Activated B cell treated with CpG ODN at 0.5 μM for 24 hours (primary cell): ENCODE measurements around the gene S100A11. TPM values are rescaled to one million over a fixed set of nuclear protein-coding genes. Genes with fewer than 3 reads are reported as not detected.

Source experiments
- ATAC-seq: fragments of 200-7000 bp; cut with Tn5 transposase; one replicate; pipeline ENCODE4 v1.10.0; 2021; ENCODE audit warnings: low read depth, mild to moderate bottlenecking, moderate library complexity
- CTCF ChIA-PET: fragments of 350-600 bp; sonication (Branson Sonifier 250); formaldehyde crosslinking; loops from one replicate; lab custom pipeline; 2021; ENCODE audit warnings: antibody characterized with exemption; lab: Charles Lee
- POLR2A ChIA-PET: fragments of 350-600 bp; sonication (Branson Sonifier 250); formaldehyde crosslinking; loops from one replicate; lab custom pipeline; 2021; ENCODE audit warnings: antibody characterized with exemption; lab: Charles Lee
- DNase-seq: peaks from one replicate; pipeline ENCODE4 v3.0.0; 2022
- H3K27ac Mint-ChIP-seq: one replicate; pipeline ENCODE4 v1.8.0; 2020; ENCODE audit warnings: mixed read lengths
- H3K27me3 Mint-ChIP-seq: one replicate; pipeline ENCODE4 v1.8.0; 2021; ENCODE audit warnings: mixed read lengths
- H3K36me3 Mint-ChIP-seq: one replicate; pipeline ENCODE4 v1.8.0; 2021; ENCODE audit warnings: low read depth, mixed read lengths
- H3K4me1 Mint-ChIP-seq: one replicate; pipeline ENCODE4 v1.8.0; 2021; ENCODE audit warnings: mixed read lengths
- H3K4me3 Mint-ChIP-seq: one replicate; pipeline ENCODE4 v1.8.0; 2020; ENCODE audit warnings: mild to moderate bottlenecking, mixed read lengths
- H3K9me3 Mint-ChIP-seq: one replicate; pipeline ENCODE4 v1.8.0; 2020; ENCODE audit warnings: mixed read lengths
- intact Hi-C: fragments of 100-400 bp; cut with micrococcal nuclease; formaldehyde crosslinking; loops from one replicate; pipeline ENCODE4 v1.15.1; 2024
- total RNA-seq: library from RNA; stranded (reverse); gene quantifications from 2 replicates; pipeline ENCODE4 v1.2.3, GENCODE V29; 2022
- TF ChIP-seq, protein P1 (sequence below): fragments of 200-600 bp; IDR thresholded peaks from one replicate; pipeline ENCODE4 v1.8.0; 2022; ENCODE audit warnings: antibody characterized with exemption, mild to moderate bottlenecking

The S100A11 gene
- total RNA-seq, 1 donor from 2014 or later: 65.6 TPM

DNA sequence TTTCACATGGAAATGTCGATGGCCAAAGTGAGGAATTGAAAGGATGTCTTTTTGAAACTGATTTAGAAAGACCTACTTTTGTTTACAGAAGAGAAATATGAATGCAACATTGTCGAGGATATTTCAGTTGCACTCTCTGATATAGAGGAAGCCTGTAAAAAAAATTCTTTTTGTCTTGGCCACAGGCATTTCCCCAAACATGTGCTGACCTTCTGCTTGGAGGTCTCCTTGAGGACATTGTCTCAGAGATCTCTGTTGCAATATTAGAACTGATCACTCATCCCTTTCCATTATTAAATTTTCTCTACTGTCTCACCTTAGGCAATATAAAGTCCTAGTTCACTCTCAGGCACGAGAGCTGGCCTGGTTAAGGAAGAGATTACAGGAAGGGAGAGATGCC, 16.0 kb downstream of the S100A11 start:
- Mint-ChIP-seq H3K27ac (no peak overlapping the region), H3K4me3 (no peak overlapping the region), H3K9me3 (no peaks in the 10 kb centered on the region), H3K4me1 (no peaks in the 10 kb centered on the region), H3K27me3 (peaks cover 13% of the 10 kb centered on the region), H3K36me3 (no peaks in the 10 kb centered on the region)
- no peak for ATAC-seq
- TF ChIP-seq, protein P1, sequence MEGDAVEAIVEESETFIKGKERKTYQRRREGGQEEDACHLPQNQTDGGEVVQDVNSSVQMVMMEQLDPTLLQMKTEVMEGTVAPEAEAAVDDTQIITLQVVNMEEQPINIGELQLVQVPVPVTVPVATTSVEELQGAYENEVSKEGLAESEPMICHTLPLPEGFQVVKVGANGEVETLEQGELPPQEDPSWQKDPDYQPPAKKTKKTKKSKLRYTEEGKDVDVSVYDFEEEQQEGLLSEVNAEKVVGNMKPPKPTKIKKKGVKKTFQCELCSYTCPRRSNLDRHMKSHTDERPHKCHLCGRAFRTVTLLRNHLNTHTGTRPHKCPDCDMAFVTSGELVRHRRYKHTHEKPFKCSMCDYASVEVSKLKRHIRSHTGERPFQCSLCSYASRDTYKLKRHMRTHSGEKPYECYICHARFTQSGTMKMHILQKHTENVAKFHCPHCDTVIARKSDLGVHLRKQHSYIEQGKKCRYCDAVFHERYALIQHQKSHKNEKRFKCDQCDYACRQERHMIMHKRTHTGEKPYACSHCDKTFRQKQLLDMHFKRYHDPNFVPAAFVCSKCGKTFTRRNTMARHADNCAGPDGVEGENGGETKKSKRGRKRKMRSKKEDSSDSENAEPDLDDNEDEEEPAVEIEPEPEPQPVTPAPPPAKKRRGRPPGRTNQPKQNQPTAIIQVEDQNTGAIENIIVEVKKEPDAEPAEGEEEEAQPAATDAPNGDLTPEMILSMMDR: no peak
- no peak for DNase-seq
- intact Hi-C loops: no loop called here
- ChIA-PET CTCF (no interaction called here), POLR2A (no interaction called here)

DNA sequence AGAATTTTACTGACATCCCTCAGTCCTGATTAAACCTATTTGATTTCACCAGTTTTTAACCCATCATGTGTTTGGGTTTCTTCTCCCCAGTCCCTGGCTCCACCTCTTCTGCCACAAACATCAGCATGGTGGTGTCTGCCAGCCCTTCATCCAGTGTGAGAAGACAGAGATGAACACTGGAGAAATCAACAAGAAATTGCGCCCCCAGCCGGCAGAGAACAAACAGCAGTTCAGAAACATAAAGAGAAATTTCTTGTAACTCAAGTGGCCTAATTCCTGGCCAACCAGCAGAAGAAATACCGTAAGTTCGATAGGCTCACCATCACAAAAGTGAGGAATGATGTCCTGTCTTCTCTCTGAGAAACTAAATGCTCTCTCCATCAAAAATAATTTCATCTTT, 18.3 kb downstream of the S100A11 start:
- ATAC-seq (no peak), DNase-seq (no peak)
- TF ChIP-seq, protein P1: no peak
- H3K9me3 Mint-ChIP-seq: no peaks in the 10 kb centered on the region
- intact Hi-C loops: no loop called here
- H3K27me3 Mint-ChIP-seq: peaks cover 28% of the 10 kb centered on the region
- no peak overlapping the region for H3K4me3 Mint-ChIP-seq
- ChIA-PET POLR2A (no interaction called here), CTCF (interaction anchor here (0.9 kb wide), 1 partner anchor 9 kb away, joined by 4 read pairs; no protein-coding TSS in a partner anchor)
- no peaks in the 10 kb centered on the region for H3K36me3 Mint-ChIP-seq
- H3K27ac Mint-ChIP-seq: no peak overlapping the region
- H3K4me1 Mint-ChIP-seq: no peaks in the 10 kb centered on the region

DNA sequence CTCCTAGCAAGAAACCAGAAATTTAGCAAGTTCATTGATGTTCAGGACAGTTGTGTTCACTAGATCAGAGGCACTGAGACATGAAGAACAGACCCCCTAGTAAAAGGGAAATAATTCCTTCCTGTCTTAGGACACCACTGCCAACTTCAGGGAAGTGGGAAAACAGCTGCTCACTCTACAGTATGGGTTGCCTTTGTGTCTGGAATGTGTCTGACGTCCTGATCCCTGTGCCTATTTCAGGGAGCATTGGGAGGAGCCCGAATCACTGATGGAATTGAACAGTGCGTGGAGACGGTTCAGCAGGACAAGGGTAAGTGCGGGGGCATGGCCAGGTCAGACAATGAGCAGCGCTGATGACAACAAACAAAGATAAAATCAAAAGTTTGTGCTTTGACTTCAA, 21.0 kb downstream of the S100A11 start:
- intact Hi-C loops: no loop called here

DNA sequence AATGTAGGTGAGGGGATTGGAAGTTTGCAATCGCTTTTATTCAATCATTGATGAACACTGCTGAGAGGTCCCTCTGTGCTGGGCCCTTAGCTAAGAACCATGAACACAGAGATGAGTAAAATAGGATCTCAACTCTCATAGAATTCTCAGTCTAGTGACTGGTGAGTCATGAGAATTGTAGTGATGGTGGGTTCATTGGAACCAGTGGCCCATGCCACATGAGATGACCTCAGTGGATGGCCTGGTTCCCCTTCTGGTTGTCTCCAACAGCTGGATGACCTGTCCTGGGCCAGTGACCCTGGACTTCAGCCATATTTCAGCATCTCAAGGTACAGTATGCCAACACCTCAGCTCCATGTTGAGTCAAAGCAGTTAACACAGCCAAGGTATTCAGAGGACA, 21.9 kb downstream of the S100A11 start:
- no peaks in the 10 kb centered on the region for H3K4me1 Mint-ChIP-seq
- intact Hi-C loops: no loop called here
- TF ChIP-seq, protein P1: no peak
- no peaks in the 10 kb centered on the region for H3K36me3 Mint-ChIP-seq
- ATAC-seq (no peak), DNase-seq (no peak)
- H3K27ac Mint-ChIP-seq: no peak overlapping the region
- ChIA-PET CTCF (interaction anchor here (0.8 to 3.4 kb wide), 4 partner anchors 13 to 81 kb away, joined by 3 to 17 read pairs (median 12); no protein-coding TSS in a partner anchor), POLR2A (no interaction called here)
- H3K27me3 Mint-ChIP-seq: peaks cover 24% of the 10 kb centered on the region
- no peak overlapping the region for H3K4me3 Mint-ChIP-seq
- H3K9me3 Mint-ChIP-seq: no peaks in the 10 kb centered on the region

More for the DNA sequence above, 21.0 kb downstream of the S100A11 start:
- CTCF ChIA-PET: interaction anchor here (0.8 to 3.4 kb wide), 5 partner anchors 14 to 82 kb away, joined by 3 to 17 read pairs (median 10); no protein-coding TSS in a partner anchor
- no peaks in the 10 kb centered on the region for H3K4me1 Mint-ChIP-seq
- peaks cover 27% of the 10 kb centered on the region for H3K27me3 Mint-ChIP-seq
- POLR2A ChIA-PET: no interaction called here
- no peaks in the 10 kb centered on the region for H3K36me3 Mint-ChIP-seq
- no peak overlapping the region for H3K4me3 Mint-ChIP-seq
- TF ChIP-seq, protein P1: no peak
- H3K27ac Mint-ChIP-seq: no peak overlapping the region
- H3K9me3 Mint-ChIP-seq: no peaks in the 10 kb centered on the region
- no peak for ATAC-seq
- no peak for DNase-seq

DNA sequence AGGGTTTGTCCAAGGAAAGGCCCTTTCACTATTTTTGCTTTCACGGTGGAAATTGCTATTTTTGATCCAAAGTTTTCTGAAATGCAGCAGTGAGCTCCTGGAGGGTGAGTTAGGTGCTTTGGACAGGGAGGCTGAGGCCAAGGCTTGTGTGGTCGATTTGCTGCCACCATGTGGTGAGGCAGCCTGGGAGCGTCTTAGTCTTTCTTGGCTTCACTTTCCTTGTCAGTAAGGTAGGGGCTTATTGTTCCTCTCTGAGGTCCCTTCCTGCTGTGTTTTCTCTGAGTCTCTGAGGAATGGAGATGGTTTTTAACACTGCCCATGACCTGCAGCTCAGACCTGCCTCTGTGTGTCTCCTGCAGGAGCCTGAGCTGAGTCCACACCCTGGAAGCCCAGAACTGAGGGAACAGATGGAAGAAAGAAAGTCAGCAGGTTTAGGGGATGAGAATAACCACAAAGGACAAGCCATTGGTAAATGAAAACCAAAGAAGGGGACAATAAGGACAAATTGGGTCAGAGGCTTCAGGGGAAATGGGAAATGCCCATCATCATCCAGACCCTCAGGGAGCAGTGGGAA, 23.1 kb downstream of the S100A11 start:
- no peaks in the 10 kb centered on the region for H3K36me3 Mint-ChIP-seq
- no peak overlapping the region for H3K4me3 Mint-ChIP-seq
- H3K9me3 Mint-ChIP-seq: no peaks in the 10 kb centered on the region
- H3K27ac Mint-ChIP-seq: no peak overlapping the region
- ChIA-PET POLR2A (no interaction called here), CTCF (interaction anchor here (1.0 to 3.4 kb wide), 5 partner anchors 11 to 80 kb away, joined by 3 to 14 read pairs (median 3); no protein-coding TSS in a partner anchor)
- intact Hi-C loops: no loop called here
- no peaks in the 10 kb centered on the region for H3K4me1 Mint-ChIP-seq
- peaks cover 28% of the 10 kb centered on the region for H3K27me3 Mint-ChIP-seq
- TF ChIP-seq, protein P1: no peak
- no peak for ATAC-seq
- DNase-seq: no peak
